ENCODE results near the gene CAGE1.

DNA sequence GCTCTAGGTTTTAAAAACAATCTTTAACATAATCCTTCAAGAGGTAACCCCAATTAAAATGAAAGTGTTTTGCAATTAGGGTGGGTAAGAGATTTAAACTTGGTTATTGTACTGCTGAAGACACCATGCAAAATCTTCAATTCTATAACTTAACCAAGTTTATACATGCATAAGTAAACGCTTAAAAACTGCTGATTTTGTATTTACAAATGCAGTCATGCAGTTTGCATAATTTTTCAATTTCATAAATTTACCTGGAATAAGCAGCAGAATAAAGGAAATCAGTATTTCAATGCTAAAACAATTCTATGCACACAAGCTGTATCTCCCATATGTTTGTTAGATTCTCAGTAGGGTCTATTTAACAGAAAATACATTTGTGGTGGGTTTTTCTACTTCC, 99.5 kb downstream of the CAGE1 start:
- TF ChIP-seq, protein P1, sequence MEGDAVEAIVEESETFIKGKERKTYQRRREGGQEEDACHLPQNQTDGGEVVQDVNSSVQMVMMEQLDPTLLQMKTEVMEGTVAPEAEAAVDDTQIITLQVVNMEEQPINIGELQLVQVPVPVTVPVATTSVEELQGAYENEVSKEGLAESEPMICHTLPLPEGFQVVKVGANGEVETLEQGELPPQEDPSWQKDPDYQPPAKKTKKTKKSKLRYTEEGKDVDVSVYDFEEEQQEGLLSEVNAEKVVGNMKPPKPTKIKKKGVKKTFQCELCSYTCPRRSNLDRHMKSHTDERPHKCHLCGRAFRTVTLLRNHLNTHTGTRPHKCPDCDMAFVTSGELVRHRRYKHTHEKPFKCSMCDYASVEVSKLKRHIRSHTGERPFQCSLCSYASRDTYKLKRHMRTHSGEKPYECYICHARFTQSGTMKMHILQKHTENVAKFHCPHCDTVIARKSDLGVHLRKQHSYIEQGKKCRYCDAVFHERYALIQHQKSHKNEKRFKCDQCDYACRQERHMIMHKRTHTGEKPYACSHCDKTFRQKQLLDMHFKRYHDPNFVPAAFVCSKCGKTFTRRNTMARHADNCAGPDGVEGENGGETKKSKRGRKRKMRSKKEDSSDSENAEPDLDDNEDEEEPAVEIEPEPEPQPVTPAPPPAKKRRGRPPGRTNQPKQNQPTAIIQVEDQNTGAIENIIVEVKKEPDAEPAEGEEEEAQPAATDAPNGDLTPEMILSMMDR (IDR thresholded peaks at IDR 0.05) = no peak
- TF ChIP-seq POLR2A (IDR thresholded peaks at IDR 0.05) = no peak

Data from tibial nerve (tissue), 3 donors.